AG09309 (cell line): ENCODE results near the gene LRRC41.
"Not testable (repeated sequence)": the region's sequence is repeated elsewhere in the genome, so short reads cannot be mapped to it uniquely, and the experiment has no call there.

Experiments used
- DNase-seq: peaks from one replicate; pipeline ENCODE4 v3.0.0-alpha.2; 2010; ENCODE audit warnings: low read depth
- H3K4me3 ChIP-seq: 2 replicates; pipeline ENCODE4 v1.5.1; 2011; ENCODE audit warnings: mild to moderate bottlenecking, low read depth, low read length, moderate library complexity; ENCODE audit not compliant: control insufficient read depth
- CTCF ChIP-seq: IDR thresholded peaks from 2 replicates; pipeline ENCODE4 v1.5.1; 2011; ENCODE audit warnings: mild to moderate bottlenecking, low read depth, low read length, inconsistent platforms; ENCODE audit not compliant: insufficient read depth, control insufficient read depth; ENCODE audit errors: missing control alignments

The LRRC41 gene

GRCh38 chr1:46335081-46335480, 31.7 kb upstream of the LRRC41 start:
- DNase-seq, result no peak
- no peak for TF ChIP-seq CTCF

GRCh38 chr1:46334030-46334384, 30.6 kb upstream of the LRRC41 start:
- no peak for DNase-seq
- TF ChIP-seq CTCF, result no peak
- no peak overlapping the region for H3K4me3 ChIP-seq

More at GRCh38 chr1:46335081-46335480, 31.7 kb upstream of the LRRC41 start:
- H3K4me3 ChIP-seq, result no peak overlapping the region

GRCh38 chr1:46333300-46334029, 30.0 kb upstream of the LRRC41 start:
- no peak overlapping the region for H3K4me3 ChIP-seq
- peak; percentile 22 for TF ChIP-seq CTCF
- DNase-seq, result no peak

- not testable (repeated sequence) for H3K4me3 ChIP-seq, DNase-seq
Measured at GRCh38 chr1:46331786-46332540, 28.5 kb upstream of the LRRC41 start.

- DNase-seq, H3K4me3 ChIP-seq: not testable (repeated sequence)
Measured at GRCh38 chr1:46330381-46330780, 27.0 kb upstream of the LRRC41 start.

GRCh38 chr1:46329807-46330206, 26.4 kb upstream of the LRRC41 start:
- not testable (repeated sequence) for DNase-seq, H3K4me3 ChIP-seq

- not testable (repeated sequence) for H3K4me3 ChIP-seq, DNase-seq
Measured at GRCh38 chr1:46328182-46328581, 24.8 kb upstream of the LRRC41 start.

- not testable (repeated sequence) for H3K4me3 ChIP-seq, DNase-seq
Measured at GRCh38 chr1:46325285-46326076, 22.1 kb upstream of the LRRC41 start.

GRCh38 chr1:46322191-46322590, 18.8 kb upstream of the LRRC41 start:
- DNase-seq, H3K4me3 ChIP-seq: not testable (repeated sequence)

- DNase-seq, H3K4me3 ChIP-seq: not testable (repeated sequence)
Measured at GRCh38 chr1:46319960-46320914, 16.8 kb upstream of the LRRC41 start.

GRCh38 chr1:46319301-46319700, 15.9 kb upstream of the LRRC41 start:
- not testable (repeated sequence) for DNase-seq, H3K4me3 ChIP-seq
